ENCODE measurements around the gene ZBTB16. TPM values are rescaled to one million over a fixed set of nuclear protein-coding genes. Genes with fewer than 3 reads are reported as not detected.

Gene ZBTB16
- total RNA-seq, 1 donor from 2014 or later, result 25.4 TPM

GRCh38 chr11:114137838-114138237, 78.3 kb downstream of the ZBTB16 start:
- DNase-seq (ENCODE audit: low spot score), result no peak

GRCh38 chr11:114138411-114138810, 78.9 kb downstream of the ZBTB16 start:
- no peak for DNase-seq (ENCODE audit: low spot score)
- intact Hi-C loops (cut with DNase I), result no loop called here

More at GRCh38 chr11:114137838-114138237, 78.3 kb downstream of the ZBTB16 start:
- intact Hi-C loops (cut with DNase I), result no loop called here

- intact Hi-C loops (cut with DNase I), result no loop called here
- DNase-seq (ENCODE audit: low spot score), result no peak
Observed at GRCh38 chr11:114140826-114141225, 81.3 kb downstream of the ZBTB16 start.

GRCh38 chr11:114141863-114142580, 82.5 kb downstream of the ZBTB16 start:
- intact Hi-C loops (cut with DNase I), result no loop called here

GRCh38 chr11:114142707-114143106, 83.2 kb downstream of the ZBTB16 start:
- no peak for DNase-seq (ENCODE audit: low spot score)
- intact Hi-C loops (cut with DNase I), result no loop called here

More at GRCh38 chr11:114141863-114142580, 82.5 kb downstream of the ZBTB16 start:
- DNase-seq (ENCODE audit: low spot score), result no peak

- no peak for DNase-seq (ENCODE audit: low spot score)
- intact Hi-C loops (cut with DNase I), result no loop called here
Observed at GRCh38 chr11:114145166-114145775, 85.8 kb downstream of the ZBTB16 start.

- intact Hi-C loops (cut with DNase I), result no loop called here
- DNase-seq (ENCODE audit: low spot score), result no peak
Observed at GRCh38 chr11:114147375-114148012, 88.0 kb downstream of the ZBTB16 start.

GRCh38 chr11:114148013-114148382, 88.5 kb downstream of the ZBTB16 start:
- intact Hi-C loops (cut with DNase I), result no loop called here
- DNase-seq (ENCODE audit: low spot score), result no peak

GRCh38 chr11:114149689-114150407, 90.3 kb downstream of the ZBTB16 start:
- DNase-seq (ENCODE audit: low spot score), result no peak
- intact Hi-C loops (cut with DNase I), result no loop called here

- intact Hi-C loops (cut with DNase I), result no loop called here
- no peak for DNase-seq (ENCODE audit: low spot score)
Observed at GRCh38 chr11:114150671-114151070, 91.2 kb downstream of the ZBTB16 start.

GRCh38 chr11:114151631-114152030, 92.1 kb downstream of the ZBTB16 start:
- no peak for DNase-seq (ENCODE audit: low spot score)
- intact Hi-C loops (cut with DNase I), result no loop called here

- intact Hi-C loops (cut with DNase I), result no loop called here
- no peak for DNase-seq (ENCODE audit: low spot score)
Observed at GRCh38 chr11:114152162-114152561, 92.7 kb downstream of the ZBTB16 start.

- intact Hi-C loops (cut with DNase I), result no loop called here
- DNase-seq (ENCODE audit: low spot score), result no peak
Observed at GRCh38 chr11:114152785-114153184, 93.3 kb downstream of the ZBTB16 start.

- intact Hi-C loops (cut with DNase I), result no loop called here
- no peak for DNase-seq (ENCODE audit: low spot score)
Observed at GRCh38 chr11:114153224-114153623, 93.7 kb downstream of the ZBTB16 start.

- no peak for DNase-seq (ENCODE audit: low spot score)
- intact Hi-C loops (cut with DNase I), result no loop called here
Observed at GRCh38 chr11:114154271-114155047, 94.9 kb downstream of the ZBTB16 start.

- no peak for DNase-seq (ENCODE audit: low spot score)
- intact Hi-C loops (cut with DNase I), result no loop called here
Observed at GRCh38 chr11:114155116-114155515, 95.6 kb downstream of the ZBTB16 start.

- intact Hi-C loops (cut with DNase I), result no loop called here
- no peak for DNase-seq (ENCODE audit: low spot score)
Observed at GRCh38 chr11:114156131-114156581, 96.6 kb downstream of the ZBTB16 start.

GRCh38 chr11:114156782-114157181, 97.3 kb downstream of the ZBTB16 start:
- no peak for DNase-seq (ENCODE audit: low spot score)
- intact Hi-C loops (cut with DNase I), result no loop called here

- intact Hi-C loops (cut with DNase I), result no loop called here
- DNase-seq (ENCODE audit: low spot score), result no peak
Observed at GRCh38 chr11:114157476-114158050, 98.1 kb downstream of the ZBTB16 start.

Measured in cardiac septum (tissue), 1 donor.